Heart left ventricle (tissue), 16 donors: Measurements from ENCODE around the gene SPAG9. TPM values are rescaled to one million over a fixed set of nuclear protein-coding genes. Genes with fewer than 3 reads are reported as not detected.

Source experiments
- ATAC-seq, 4 donors: fragments of 200-7000 bp; cut with Tn5 transposase; one replicate each; pipeline ENCODE4 v1.9.1; 2020 to 2022; ENCODE audit warnings: moderate library complexity in 4 of 4, mild to moderate bottlenecking in 3 of 4, moderate number of reproducible peaks in 1 of 4
- DNase-seq, 5 donors: peaks; one replicate each; pipeline ENCODE4 v3.0.0-alpha.2; 2020
- H3K27ac ChIP-seq, 12 donors: fragments of 200-600 bp; sonication (generic) in 4 of 12; one replicate each; pipeline versions ENCODE4 v1.5.0 to v1.8.0; 2016 to 2022; ENCODE audit warnings: mild to moderate bottlenecking in 2 of 12
- H3K27me3 ChIP-seq, 9 donors: fragments of 200-600 bp; sonication (generic) in 2 of 9; one replicate each; pipeline versions ENCODE4 v1.5.1 to v1.8.0; 2016 to 2022; ENCODE audit warnings: mild to moderate bottlenecking in 3 of 9
- H3K36me3 ChIP-seq, 9 donors: fragments of 200-600 bp; sonication (generic) in 2 of 9; one replicate each; pipeline versions ENCODE4 v1.5.0 to v1.8.0; 2018 to 2022; ENCODE audit warnings: mild to moderate bottlenecking in 2 of 9
- H3K4me1 ChIP-seq, 12 donors: fragments of 200-600 bp; sonication (generic) in 4 of 12; one replicate each; pipeline versions ENCODE4 v1.5.0 to v1.8.0; 2016 to 2022; ENCODE audit warnings: mild to moderate bottlenecking in 3 of 12
- H3K4me3 ChIP-seq, 12 donors: fragments of 200-600 bp; sonication (generic) in 4 of 12; one replicate each; pipeline versions ENCODE4 v1.5.0 to v1.8.0; 2017 to 2022; ENCODE audit warnings: mild to moderate bottlenecking in 9 of 12, moderate library complexity in 4 of 12
- H3K9me3 ChIP-seq, 12 donors: fragments of 200-600 bp; sonication (generic) in 4 of 12; one replicate each; pipeline versions ENCODE4 v1.5.0 to v1.8.0; 2016 to 2022; ENCODE audit warnings: mild to moderate bottlenecking in 1 of 12
- CTCF ChIP-seq, 12 donors: fragments of 200-600 bp; sonication (generic) in 4 of 12; IDR thresholded peaks; one replicate each; pipeline versions ENCODE4 v1.5.0 to v1.8.0; 2018 to 2022; ENCODE audit warnings: antibody characterized with exemption in 12 of 12, mild to moderate bottlenecking in 5 of 12
- POLR2A ChIP-seq, 2 donors: fragments of 450-650 bp; IDR thresholded peaks; one replicate each; pipeline ENCODE4 v1.6.1; 2017; ENCODE audit warnings: antibody characterized with exemption in 2 of 2, mild to moderate bottlenecking in 2 of 2, moderate library complexity in 2 of 2
- WGBS, 4 donors: extraction: QIAGEN DNeasy Blood & Tissue Kit in 2 of 4; methylation state at CpG; one replicate each; pipeline versions ENCODE4 v1.1.5 to v1.1.7; 2013 to 2018; 5-methylcytosine and 5-hydroxymethylcytosine counted together
- intact Hi-C, 10 donors: fragments of 100-400 bp; cut with DNase I; formaldehyde crosslinking; loops; one replicate each; pipeline versions ENCODE4 v1.11.1 to v1.14.2; 2022
- polyA plus RNA-seq, 2 donors: library from polyadenylated mRNA; stranded (reverse); fragments of 200-250 nt; gene quantifications; one replicate each; pipeline ENCODE4 v1.2.3, GENCODE V29; 2013
- total RNA-seq, 9 donors: library from RNA; depleted of rRNA in 2 of 9; stranded (reverse); fragments of >200 nt in 2 of 9; fragmentation: NEBNext Ultra II Directional in 3 of 9; extraction: Animal tissue kit (Norgen Biotek cat#: 25700) in 3 of 9; gene quantifications; one replicate each; pipeline versions ENCODE4 v1.1.0 to v1.2.4, GENCODE V29; 2016 to 2023
- donor health status: ischemic (EF 13 %, LVEDD 7.1; RV severe dilation, severe dysfunction).
- donor health status: healthy with polysubstance abuse.
- donor health status: DM: no; HTN: yes; CAD: no.
- donor health status: DM: no; HTN: no; CAD: no.
- donor health status: ischemic (EF 25% LVEDD 6.9; RV normal size, moderate dysfunction).
- donor health status: ischemic (EF 25% LVEDD 5.7; RV mildly dilated, moderate dysfunction).
- donor health status: healthy.
- donor health status: DM: yes; HTN: yes; CAD: no.
- donor health status: ischemic (EF 35%, LVEDD 5.7; RV mildly dilated, moderate dysfunction).
- donor health status: nonischemic (EF 11% LVEDD 7.7; RV severe dilation, severe dysfunction).
- donor health status: DM: yes; HTN: yes; CAD: no.
- donor health status: PGD.
- donor health status: ischemic (EF 29% LVEDD 5.4; RV normal size, mild dysfunction).
- donor health status: nonischemic (EF 23%, LVEDD 6.1; RV moderate dilation, normal function).

The SPAG9 gene
- total and polyA plus RNA-seq, 11 donors = 15.9 to 65.4 (median 52.9) TPM

- TF ChIP-seq POLR2A (IDR thresholded peaks at IDR 0.05) = no peak
- TF ChIP-seq CTCF (IDR thresholded peaks at IDR 0.05) = no peak
- no peaks in the 10 kb centered on the region for H3K4me1 ChIP-seq
- WGBS, 4 donors = 93 to 98% (median 96%) methylated on average over 5 of the region's 5 CpGs
- no peaks in the 10 kb centered on the region for H3K27me3 ChIP-seq
- DNase-seq (no peak), ATAC-seq (no peak)
- H3K27ac ChIP-seq = no peak overlapping the region
- H3K4me3 ChIP-seq = no peak overlapping the region
- peaks cover 0 to 100% (median 100%) of the 10 kb centered on the region in 9 donors for H3K36me3 ChIP-seq
- H3K9me3 ChIP-seq = no peaks in the 10 kb centered on the region
- intact Hi-C loops = loop anchor here in 1 of 10 donors (10.0 kb wide), 1 partner anchor 234 kb away; no protein-coding TSS in a partner anchor
Measured at GRCh38 chr17:50988427-50988826, 132.2 kb downstream of the SPAG9 start.

GRCh38 chr17:50986989-50987660, 133.5 kb downstream of the SPAG9 start:
- Histone ChIP-seq H3K27ac (no peak overlapping the region), H3K9me3 (no peaks in the 10 kb centered on the region), H3K4me1 (no peaks in the 10 kb centered on the region), H3K27me3 (no peaks in the 10 kb centered on the region), H3K36me3 (peaks cover 0 to 100% (median 100%) of the 10 kb centered on the region in 9 donors), H3K4me3 (no peak overlapping the region)
- intact Hi-C loops = loop anchor here in 1 of 10 donors (10.0 kb wide), 1 partner anchor 232 kb away; no protein-coding TSS in a partner anchor
- DNase-seq (no peak), ATAC-seq (no peak)
- WGBS, 4 donors = 78 to 90% (median 83%) methylated on average over 1 of the region's 1 CpG
- TF ChIP-seq CTCF (IDR thresholded peaks at IDR 0.05) (no peak), POLR2A (IDR thresholded peaks at IDR 0.05) (no peak)

GRCh38 chr17:50981279-50981678, 139.4 kb downstream of the SPAG9 start:
- intact Hi-C loops = loop anchor here in 1 of 10 donors (10.0 kb wide), 1 partner anchor 226 kb away; no protein-coding TSS in a partner anchor
- Histone ChIP-seq H3K4me3 (no peak overlapping the region), H3K27me3 (no peaks in the 10 kb centered on the region), H3K36me3 (peaks cover 0 to 100% (median 96%) of the 10 kb centered on the region in 9 donors), H3K9me3 (no peaks in the 10 kb centered on the region), H3K27ac (no peak overlapping the region), H3K4me1 (peaks cover 0 to 13% (median 2%) of the 10 kb centered on the region in 12 donors)
- no peak for ATAC-seq
- TF ChIP-seq CTCF (IDR thresholded peaks at IDR 0.05) (no peak), POLR2A (IDR thresholded peaks at IDR 0.05) (no peak)
- no peak for DNase-seq

DNA sequence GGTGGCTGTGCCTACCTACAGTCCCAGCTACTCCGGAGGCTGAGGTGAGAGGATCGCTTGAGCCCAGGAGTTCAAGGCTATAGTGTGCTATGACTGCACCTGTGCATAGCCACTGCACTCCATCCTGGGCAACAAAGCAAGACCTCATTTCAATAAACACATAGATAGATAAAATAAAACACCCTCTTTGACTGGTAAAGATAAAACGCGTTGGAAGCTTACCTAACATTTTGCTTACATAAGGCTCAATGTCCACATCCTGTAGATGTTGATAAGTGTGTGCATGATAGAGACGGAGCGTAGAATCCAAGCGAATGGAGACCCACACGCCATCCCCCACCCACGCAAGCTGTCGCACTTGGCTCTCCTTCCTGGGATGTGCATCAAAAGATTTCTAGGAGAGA, 141.1 kb downstream of the SPAG9 start:
- Histone ChIP-seq H3K27me3 (no peaks in the 10 kb centered on the region), H3K9me3 (no peaks in the 10 kb centered on the region), H3K4me3 (no peak overlapping the region), H3K36me3 (peaks cover 0 to 100% (median 96%) of the 10 kb centered on the region in 9 donors), H3K4me1 (peaks cover 0 to 13% (median 2%) of the 10 kb centered on the region in 12 donors), H3K27ac (no peak overlapping the region)
- no peak for TF ChIP-seq POLR2A (IDR thresholded peaks at IDR 0.05)
- no peak for TF ChIP-seq CTCF (IDR thresholded peaks at IDR 0.05)
- intact Hi-C loops = no loop called here
- WGBS, 4 donors = 90 to 95% (median 93%) methylated on average over 10 of the region's 10 CpGs
- no peak for ATAC-seq
- DNase-seq = no peak
